GM18867 (cell line): ENCODE measurements around the gene TTI1.

Experiments used
- ATAC-seq: cut with Tn5 transposase; IDR thresholded peaks from one replicate; pipeline ENCODE4 v1.9.1; 2021; ENCODE audit warnings: mild to moderate bottlenecking, moderate library complexity; ENCODE audit not compliant: unreplicated experiment

The TTI1 gene

GRCh38 chr20:38055294-38055693 lies 22.0 kb upstream of the TTI1 start:
- no peak for ATAC-seq

- ATAC-seq = no peak
Measured at GRCh38 chr20:38054647-38055046, 21.4 kb upstream of the TTI1 start.

GRCh38 chr20:38052870-38053269 lies 19.6 kb upstream of the TTI1 start:
- ATAC-seq = no peak

- no peak for ATAC-seq
Measured at GRCh38 chr20:38050686-38051085, 17.4 kb upstream of the TTI1 start.

GRCh38 chr20:38049800-38050199 lies 16.5 kb upstream of the TTI1 start:
- ATAC-seq = no peak

GRCh38 chr20:38046572-38046971 lies 13.3 kb upstream of the TTI1 start:
- no peak for ATAC-seq

GRCh38 chr20:38044685-38045084 lies 11.4 kb upstream of the TTI1 start:
- ATAC-seq = no peak

GRCh38 chr20:38043512-38044300 lies 10.4 kb upstream of the TTI1 start:
- ATAC-seq = no peak

- ATAC-seq = no peak
Measured at GRCh38 chr20:38040276-38040675, 7.0 kb upstream of the TTI1 start.

- no peak for ATAC-seq
Measured at GRCh38 chr20:38036366-38036765, 3.1 kb upstream of the TTI1 start.

- no peak for ATAC-seq
Measured at GRCh38 chr20:38034961-38035360, 1.7 kb upstream of the TTI1 start.

GRCh38 chr20:38034108-38034649 lies 923 bp upstream of the TTI1 start:
- ATAC-seq = peak; percentile 7

GRCh38 chr20:38032585-38033329 lies 499 bp downstream of the TTI1 start:
- peak; percentile 63 for ATAC-seq

GRCh38 chr20:38031957-38032356 lies 1.3 kb downstream of the TTI1 start:
- no peak for ATAC-seq

GRCh38 chr20:38029453-38029852 lies 3.8 kb downstream of the TTI1 start:
- ATAC-seq = no peak

GRCh38 chr20:38024496-38024895 lies 8.8 kb downstream of the TTI1 start:
- ATAC-seq = no peak

- ATAC-seq = no peak
Measured at GRCh38 chr20:38023181-38024001, 9.9 kb downstream of the TTI1 start.

GRCh38 chr20:38021087-38021772 lies 12.0 kb downstream of the TTI1 start:
- no peak for ATAC-seq

GRCh38 chr20:38018385-38018784 lies 14.9 kb downstream of the TTI1 start:
- no peak for ATAC-seq

GRCh38 chr20:38017959-38018358 lies 15.3 kb downstream of the TTI1 start:
- ATAC-seq = no peak

GRCh38 chr20:38013887-38014286 lies 19.4 kb downstream of the TTI1 start:
- ATAC-seq = no peak
